Measurements from ENCODE around the gene DDX27.
A peak's percentile ranks its signal among the peaks of the same experiment; 100 is the strongest.

DDX27 gene

GRCh38 chr20:49276161-49276960 lies 57.1 kb downstream of the DDX27 start:
- ChIA-PET POLR2A (interaction anchor here (0.9 to 1.3 kb wide), 2 partner anchors 11 to 21 kb away, joined by 3 read pairs; no protein-coding TSS in a partner anchor), CTCF (interaction anchor here (0.5 to 1.3 kb wide), 6 partner anchors 30 to 1399 kb away, joined by 3 to 4 read pairs (median 3); no protein-coding TSS in a partner anchor)
- TF ChIP-seq FOXA1 (IDR thresholded peaks at IDR 0.05) (no peak), FOXK2 (IDR thresholded peaks at IDR 0.05) (no peak), TARDBP (IDR thresholded peaks at IDR 0.05) (no peak), NFRKB (IDR thresholded peaks at IDR 0.05) (no peak), CTBP1 (IDR thresholded peaks at IDR 0.05; ENCODE audit: borderline replicate concordance) (no peak), HDGF (IDR thresholded peaks at IDR 0.05; ENCODE audit: borderline replicate concordance) (no peak), LEF1 (IDR thresholded peaks at IDR 0.05; ENCODE audit: borderline replicate concordance) (no peak), ELF4 (IDR thresholded peaks at IDR 0.05) (no peak), SP1 (IDR thresholded peaks at IDR 0.05) (no peak), SUZ12 (IDR thresholded peaks at IDR 0.05) (no peak), ARNT (IDR thresholded peaks at IDR 0.05) (no peak), ZNF384 (IDR thresholded peaks at IDR 0.05) (no peak)
- TF ChIP-seq, protein P1, sequence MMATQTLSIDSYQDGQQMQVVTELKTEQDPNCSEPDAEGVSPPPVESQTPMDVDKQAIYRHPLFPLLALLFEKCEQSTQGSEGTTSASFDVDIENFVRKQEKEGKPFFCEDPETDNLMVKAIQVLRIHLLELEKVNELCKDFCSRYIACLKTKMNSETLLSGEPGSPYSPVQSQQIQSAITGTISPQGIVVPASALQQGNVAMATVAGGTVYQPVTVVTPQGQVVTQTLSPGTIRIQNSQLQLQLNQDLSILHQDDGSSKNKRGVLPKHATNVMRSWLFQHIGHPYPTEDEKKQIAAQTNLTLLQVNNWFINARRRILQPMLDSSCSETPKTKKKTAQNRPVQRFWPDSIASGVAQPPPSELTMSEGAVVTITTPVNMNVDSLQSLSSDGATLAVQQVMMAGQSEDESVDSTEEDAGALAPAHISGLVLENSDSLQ (IDR thresholded peaks at IDR 0.05), result no peak
- no peak for DNase-seq (ENCODE audit: extremely low spot score)

- DNase-seq (ENCODE audit: extremely low spot score), result no peak
- CTCF ChIA-PET, result interaction anchor here (0.6 to 1.3 kb wide), 4 partner anchors 43 to 581 kb away, joined by 3 to 4 read pairs (median 3); no protein-coding TSS in a partner anchor
- TF ChIP-seq BHLHE40 (IDR thresholded peaks at IDR 0.05; ENCODE audit: borderline replicate concordance) (no peak), NFRKB (IDR thresholded peaks at IDR 0.05) (no peak), HDGF (IDR thresholded peaks at IDR 0.05; ENCODE audit: borderline replicate concordance) (no peak), TARDBP (IDR thresholded peaks at IDR 0.05) (no peak), ELF4 (IDR thresholded peaks at IDR 0.05) (no peak), FOXM1 (IDR thresholded peaks at IDR 0.05; ENCODE audit: borderline replicate concordance) (no peak), LEF1 (IDR thresholded peaks at IDR 0.05; ENCODE audit: borderline replicate concordance) (no peak), ARNT (IDR thresholded peaks at IDR 0.05) (no peak), L3MBTL2 (conservative IDR thresholded peaks at IDR 0.05) (no peak), FOXA1 (IDR thresholded peaks at IDR 0.05) (no peak)
- TF ChIP-seq, protein P1 (IDR thresholded peaks at IDR 0.05), result no peak
- POLR2A ChIA-PET, result interaction anchor here (0.9 to 1.6 kb wide), 7 partner anchors 10 to 60 kb away, joined by 3 to 5 read pairs (median 3); no protein-coding TSS in a partner anchor
These were observed 58.0 kb downstream of the DDX27 start for GRCh38 chr20:49276961-49277785.

GRCh38 chr20:49277786-49278035 lies 58.5 kb downstream of the DDX27 start:
- TF ChIP-seq LEF1 (IDR thresholded peaks at IDR 0.05; ENCODE audit: borderline replicate concordance) (no peak), HDGF (IDR thresholded peaks at IDR 0.05; ENCODE audit: borderline replicate concordance) (no peak), SUZ12 (IDR thresholded peaks at IDR 0.05) (no peak), FOXM1 (IDR thresholded peaks at IDR 0.05; ENCODE audit: borderline replicate concordance) (no peak), CTBP1 (IDR thresholded peaks at IDR 0.05; ENCODE audit: borderline replicate concordance) (no peak)
- CTCF ChIA-PET, result no interaction called here
- DNase-seq (ENCODE audit: extremely low spot score), result no peak
- POLR2A ChIA-PET, result interaction anchor here (0.9 to 1.6 kb wide), 5 partner anchors 10 to 60 kb away, joined by 3 to 5 read pairs (median 3); no protein-coding TSS in a partner anchor

- POLR2A ChIA-PET, result interaction anchor here (0.6 to 1.7 kb wide), 7 partner anchors 10 to 61 kb away, joined by 3 to 5 read pairs (median 3); no protein-coding TSS in a partner anchor
- CTCF ChIA-PET, result no interaction called here
- peak; percentile 98 for DNase-seq (ENCODE audit: extremely low spot score)
- TF ChIP-seq, protein P1 (IDR thresholded peaks at IDR 0.05), result no peak
- no peak for TF ChIP-seq SP1 (IDR thresholded peaks at IDR 0.05)
- no peak for TF ChIP-seq CTBP1 (IDR thresholded peaks at IDR 0.05; ENCODE audit: borderline replicate concordance)
- TF ChIP-seq LEF1 (IDR thresholded peaks at IDR 0.05; ENCODE audit: borderline replicate concordance), result no peak
- no peak for TF ChIP-seq FOXA1 (IDR thresholded peaks at IDR 0.05)
- peak; percentile 85 for TF ChIP-seq L3MBTL2 (conservative IDR thresholded peaks at IDR 0.05)
- peak; percentile 99 for TF ChIP-seq ELF4 (IDR thresholded peaks at IDR 0.05)
- TF ChIP-seq FOXM1 (IDR thresholded peaks at IDR 0.05; ENCODE audit: borderline replicate concordance), result no peak
- TF ChIP-seq HDGF (IDR thresholded peaks at IDR 0.05; ENCODE audit: borderline replicate concordance), result no peak
- no peak for TF ChIP-seq ARNT (IDR thresholded peaks at IDR 0.05)
These were observed 59.0 kb downstream of the DDX27 start, which contains the start of gene ZNFX1 for GRCh38 chr20:49278036-49278817. TSS of gene ZNFX1 (minus strand) at chr20:49278057. CDS start at chr20:49275839, 2,218 bp downstream.
